ENCODE measurements around the gene SLC47A1.

GRCh38 chr17:19531780-19532501 is 1.7 kb upstream of the SLC47A1 start:
- TF ChIP-seq CTCF (optimal IDR thresholded peaks at IDR 0.05 in 1 of 3, IDR thresholded peaks at IDR 0.05 in 1 of 3, conservative IDR thresholded peaks at IDR 0.05 in 1 of 3; ENCODE audit: extremely low read depth in 1 of 3, insufficient read depth in 2 of 3, low read length in 3 of 3) (no peak), EZH2 (IDR thresholded peaks at IDR 0.05; ENCODE audit: low read length) (no peak)
